Activated effector memory CD4-positive, alpha-beta T cell treated with Interleukin-2 at 50 U/mL for 16 hours (primary cell): Measurements from ENCODE around the gene PHF8.

ENCODE experiments used
- DNase-seq: peaks from one replicate; pipeline ENCODE4 v3.0.0-alpha.2; 2020

PHF8 gene

GRCh38 chrX:54044126-54044876 lies at the start of gene PHF8:
Gene PHF8 (minus strand): TSS chrX:54044473. CDS start chrX:54042728, 1,745 bp downstream.
- peak; percentile 92 for DNase-seq

GRCh38 chrX:54093571-54093970 lies 49.3 kb upstream of the PHF8 start:
- DNase-seq: no peak

- no peak for DNase-seq
These were observed 48.9 kb upstream of the PHF8 start for GRCh38 chrX:54093159-54093558.

- no peak for DNase-seq
These were observed 46.6 kb upstream of the PHF8 start for GRCh38 chrX:54090880-54091279.

- no peak for DNase-seq
These were observed 44.9 kb upstream of the PHF8 start for GRCh38 chrX:54089191-54089590.

GRCh38 chrX:54087661-54088060 lies 43.4 kb upstream of the PHF8 start:
- no peak for DNase-seq

GRCh38 chrX:54085666-54086065 lies 41.4 kb upstream of the PHF8 start:
- no peak for DNase-seq

GRCh38 chrX:54076903-54077302 lies 32.6 kb upstream of the PHF8 start:
- DNase-seq: no peak

GRCh38 chrX:54074826-54075225 lies 30.6 kb upstream of the PHF8 start:
- no peak for DNase-seq

GRCh38 chrX:54067766-54068165 lies 23.5 kb upstream of the PHF8 start:
- DNase-seq: no peak

- no peak for DNase-seq
These were observed 22.6 kb upstream of the PHF8 start for GRCh38 chrX:54066841-54067240.

GRCh38 chrX:54064564-54064963 lies 20.3 kb upstream of the PHF8 start:
- no peak for DNase-seq

- no peak for DNase-seq
These were observed 19.1 kb upstream of the PHF8 start for GRCh38 chrX:54063361-54063760.

- DNase-seq: no peak
These were observed 5.5 kb upstream of the PHF8 start for GRCh38 chrX:54049801-54050200.

- no peak for DNase-seq
These were observed 4.1 kb upstream of the PHF8 start for GRCh38 chrX:54048412-54048811.

- no peak for DNase-seq
These were observed 1.4 kb upstream of the PHF8 start for GRCh38 chrX:54045563-54046228.

- no peak for DNase-seq
These were observed 635 bp upstream of the PHF8 start for GRCh38 chrX:54044877-54045338.

- DNase-seq: peak; percentile 24
These were observed 640 bp downstream of the PHF8 start for GRCh38 chrX:54043541-54044125.

- DNase-seq: no peak
These were observed 1.2 kb downstream of the PHF8 start for GRCh38 chrX:54043056-54043455.

GRCh38 chrX:54042609-54043021 lies 1.7 kb downstream of the PHF8 start:
- peak; percentile 19 for DNase-seq

GRCh38 chrX:54030329-54030728 lies 13.9 kb downstream of the PHF8 start:
- no peak for DNase-seq

GRCh38 chrX:54029529-54030143 lies 14.6 kb downstream of the PHF8 start:
- no peak for DNase-seq

- DNase-seq: no peak
These were observed 19.9 kb downstream of the PHF8 start for GRCh38 chrX:54024350-54024749.
